HEK293 (cell line): ENCODE results near the gene S1PR5.
A peak's percentile ranks its signal among the peaks of the same experiment; 100 is the strongest.

Experiments used
- CTCF ChIP-seq: fragments of 450-650 bp; formaldehyde crosslinking; IDR thresholded peaks from 2 replicates; pipeline ENCODE4 v1.5.1; 2016; ENCODE audit warnings: missing biosample characterization, missing genetic modification characterization
- MZF1 ChIP-seq: fragments of 450-650 bp; formaldehyde crosslinking; IDR thresholded peaks from 2 replicates; pipeline ENCODE4 v1.5.1; 2017; ENCODE audit warnings: missing biosample characterization, missing genetic modification characterization, borderline replicate concordance
- PRDM10 ChIP-seq: fragments of 450-650 bp; formaldehyde crosslinking; IDR thresholded peaks from 2 replicates; pipeline ENCODE4 v1.5.1; 2016; ENCODE audit warnings: missing biosample characterization, missing genetic modification characterization
- SCRT2 ChIP-seq: fragments of 450-650 bp; formaldehyde crosslinking; IDR thresholded peaks from 2 replicates; pipeline ENCODE4 v1.5.1; 2016; ENCODE audit warnings: missing biosample characterization, missing genetic modification characterization
- TCF7L2 ChIP-seq: IDR thresholded peaks from 2 replicates; pipeline ENCODE4 v1.6.1; 2011; ENCODE audit warnings: low read depth, mild to moderate bottlenecking, inconsistent platforms, low read length, moderate library complexity, borderline replicate concordance
- ZBTB20 ChIP-seq: fragments of 450-650 bp; formaldehyde crosslinking; IDR thresholded peaks from 2 replicates; pipeline ENCODE4 v1.5.1; 2016; ENCODE audit warnings: missing biosample characterization, missing genetic modification characterization
- ZFP69B ChIP-seq: fragments of 450-650 bp; formaldehyde crosslinking; IDR thresholded peaks from 2 replicates; pipeline ENCODE4 v1.5.1; 2016; ENCODE audit warnings: missing biosample characterization, missing genetic modification characterization
- ZIC2 ChIP-seq: fragments of 450-650 bp; formaldehyde crosslinking; IDR thresholded peaks from 2 replicates; pipeline ENCODE4 v1.5.1; 2016; ENCODE audit warnings: missing biosample characterization, missing genetic modification characterization
- ZNF121 ChIP-seq: fragments of 450-650 bp; formaldehyde crosslinking; IDR thresholded peaks from 2 replicates; pipeline ENCODE4 v1.5.1; 2016; ENCODE audit warnings: missing biosample characterization, missing genetic modification characterization
- ZNF138 ChIP-seq: fragments of 450-650 bp; formaldehyde crosslinking; IDR thresholded peaks from 2 replicates; pipeline ENCODE4 v1.5.1; 2016; ENCODE audit warnings: missing biosample characterization, missing genetic modification characterization, borderline replicate concordance
- ZNF169 ChIP-seq: fragments of 450-650 bp; formaldehyde crosslinking; IDR thresholded peaks from 2 replicates; pipeline ENCODE4 v1.5.1; 2016; ENCODE audit warnings: missing biosample characterization, missing genetic modification characterization
- ZNF18 ChIP-seq: fragments of 450-650 bp; formaldehyde crosslinking; IDR thresholded peaks from 2 replicates; pipeline ENCODE4 v1.5.1; 2016; ENCODE audit warnings: missing biosample characterization, missing genetic modification characterization
- ZNF202 ChIP-seq: fragments of 450-650 bp; formaldehyde crosslinking; IDR thresholded peaks from 2 replicates; pipeline ENCODE4 v1.5.1; 2016; ENCODE audit warnings: missing biosample characterization, missing genetic modification characterization, borderline replicate concordance
- ZNF335 ChIP-seq: fragments of 450-650 bp; formaldehyde crosslinking; conservative IDR thresholded peaks from 2 replicates; pipeline ENCODE4 v1.5.1; 2016; ENCODE audit warnings: missing biosample characterization, missing genetic modification characterization
- ZNF398 ChIP-seq: fragments of 450-650 bp; formaldehyde crosslinking; IDR thresholded peaks from 2 replicates; pipeline ENCODE4 v1.5.1; 2017; ENCODE audit warnings: missing biosample characterization, missing genetic modification characterization
- ZNF449 ChIP-seq: fragments of 450-650 bp; formaldehyde crosslinking; IDR thresholded peaks from 2 replicates; pipeline ENCODE4 v1.5.1; 2017; ENCODE audit warnings: missing biosample characterization, mild to moderate bottlenecking, missing genetic modification characterization, moderate library complexity
- ZNF555 ChIP-seq: fragments of 450-650 bp; formaldehyde crosslinking; conservative IDR thresholded peaks from 2 replicates; pipeline ENCODE4 v1.5.1; 2017; ENCODE audit warnings: missing biosample characterization, mild to moderate bottlenecking, missing genetic modification characterization, inconsistent platforms
- ZNF561 ChIP-seq: fragments of 450-650 bp; IDR thresholded peaks from 2 replicates; pipeline ENCODE4 v1.5.1; 2018; ENCODE audit warnings: missing biosample characterization, missing genetic modification characterization, borderline replicate concordance
- ZNF660 ChIP-seq: fragments of 450-650 bp; IDR thresholded peaks from 2 replicates; pipeline ENCODE4 v1.5.1; 2018; ENCODE audit warnings: missing biosample characterization, mild to moderate bottlenecking, missing genetic modification characterization
- ZNF664 ChIP-seq: fragments of 450-650 bp; formaldehyde crosslinking; IDR thresholded peaks from 2 replicates; pipeline ENCODE4 v1.5.1; 2016; ENCODE audit warnings: missing biosample characterization, missing genetic modification characterization
- ZNF692 ChIP-seq: fragments of 450-650 bp; formaldehyde crosslinking; IDR thresholded peaks from 2 replicates; pipeline ENCODE4 v1.5.1; 2016; ENCODE audit warnings: missing biosample characterization, missing genetic modification characterization
- ZNF791 ChIP-seq: fragments of 450-650 bp; formaldehyde crosslinking; IDR thresholded peaks from 2 replicates; pipeline ENCODE4 v1.5.1; 2016; ENCODE audit warnings: missing biosample characterization, missing genetic modification characterization
- ZNF792 ChIP-seq: fragments of 450-650 bp; formaldehyde crosslinking; IDR thresholded peaks from 2 replicates; pipeline ENCODE4 v1.5.1; 2016; ENCODE audit warnings: missing biosample characterization, missing genetic modification characterization
- ZNF837 ChIP-seq: fragments of 450-650 bp; formaldehyde crosslinking; IDR thresholded peaks from 2 replicates; pipeline ENCODE4 v1.5.1; 2016; ENCODE audit warnings: missing biosample characterization, missing genetic modification characterization
- ZSCAN16 ChIP-seq: fragments of 450-650 bp; formaldehyde crosslinking; IDR thresholded peaks from 2 replicates; pipeline ENCODE4 v1.5.1; 2016; ENCODE audit warnings: missing biosample characterization, missing genetic modification characterization
- ZSCAN18 ChIP-seq: fragments of 450-650 bp; formaldehyde crosslinking; IDR thresholded peaks from 2 replicates; pipeline ENCODE4 v1.5.1; 2016; ENCODE audit warnings: missing biosample characterization, missing genetic modification characterization

S1PR5 gene

GRCh38 chr19:10565028-10565566 lies 47.9 kb upstream of the S1PR5 start (continued):
- TF ChIP-seq ZSCAN18 (0 out of 2 replicates have a peak, but pooled peaks have one; percentile 40), ZIC2 (tag by site-specific recombination) (peak; percentile 75), ZNF169 (tag by site-specific recombination) (no peak), ZNF398 (no peak), ZNF202 (tag by site-specific recombination) (peak; percentile 84; the same call in 1 of the 2 replicates), ZNF837 (tag by site-specific recombination) (no peak), CTCF (tag by site-specific recombination) (peak; percentile 87), SCRT2 (tag by site-specific recombination) (peak; percentile 100), ZNF555 (tag by site-specific recombination) (no peak), MZF1 (tag by site-specific recombination) (peak; percentile 58; the same call in 1 of the 2 replicates), ZNF791 (tag by site-specific recombination) (no peak), TCF7L2 (no peak), ZNF664 (tag by site-specific recombination) (no peak), ZNF18 (no peak), ZFP69B (tag by site-specific recombination) (peak; percentile 74; the same call in 1 of the 2 replicates), ZBTB20 (tag by site-specific recombination) (peak; percentile 24; the same call in 1 of the 2 replicates), ZNF335 (peak; percentile 69), ZNF138 (tag by site-specific recombination) (0 out of 2 replicates have a peak, but pooled peaks have one; percentile 5), ZNF660 (no peak), PRDM10 (tag by site-specific recombination) (0 out of 2 replicates have a peak, but pooled peaks have one; percentile 28), ZNF449 (tag by site-specific recombination) (peak; percentile 15; the same call in 1 of the 2 replicates), ZNF792 (no peak), ZNF561 (tag by site-specific recombination) (no peak), ZNF121 (tag by site-specific recombination) (no peak), ZNF692 (tag by site-specific recombination) (peak; percentile 88), ZSCAN16 (no peak)
